GM19324 (cell line): ENCODE measurements around the gene ZSWIM9.
"Not testable (repeated sequence)": the region's sequence is repeated elsewhere in the genome, so short reads cannot be mapped to it uniquely, and the experiment has no call there.

Source experiments
- ATAC-seq: cut with Tn5 transposase; IDR thresholded peaks from one replicate; pipeline ENCODE4 v1.9.1; 2021; ENCODE audit warnings: mild to moderate bottlenecking, moderate library complexity; ENCODE audit not compliant: unreplicated experiment, low FRiP score

ZSWIM9 gene

GRCh38 chr19:48206397-48207093, 36.1 kb downstream of the ZSWIM9 start:
- ATAC-seq: no peak

DNA sequence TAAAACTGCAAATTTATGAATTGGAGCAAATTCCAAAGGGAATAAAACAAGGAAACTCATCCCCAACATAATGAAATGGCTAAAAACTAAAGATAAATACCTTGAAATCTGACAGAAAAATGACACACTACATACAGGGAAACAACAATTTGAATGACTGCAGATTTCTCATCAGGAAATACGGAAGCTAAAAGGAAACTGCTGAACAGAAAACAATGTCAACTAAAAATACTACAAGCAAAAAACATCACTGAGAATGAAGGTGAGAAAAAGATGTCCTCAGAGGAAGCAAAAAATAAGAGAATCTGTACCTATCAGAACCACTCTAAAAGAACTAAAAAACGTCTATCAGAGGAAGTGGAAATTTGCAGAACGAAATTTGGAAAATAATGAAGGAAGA, 39.5 kb downstream of the ZSWIM9 start:
- ATAC-seq: no peak

GRCh38 chr19:48213959-48214358, 43.5 kb downstream of the ZSWIM9 start:
- no peak for ATAC-seq

- no peak for ATAC-seq
Observed at GRCh38 chr19:48216933-48217332, 46.5 kb downstream of the ZSWIM9 start.

DNA sequence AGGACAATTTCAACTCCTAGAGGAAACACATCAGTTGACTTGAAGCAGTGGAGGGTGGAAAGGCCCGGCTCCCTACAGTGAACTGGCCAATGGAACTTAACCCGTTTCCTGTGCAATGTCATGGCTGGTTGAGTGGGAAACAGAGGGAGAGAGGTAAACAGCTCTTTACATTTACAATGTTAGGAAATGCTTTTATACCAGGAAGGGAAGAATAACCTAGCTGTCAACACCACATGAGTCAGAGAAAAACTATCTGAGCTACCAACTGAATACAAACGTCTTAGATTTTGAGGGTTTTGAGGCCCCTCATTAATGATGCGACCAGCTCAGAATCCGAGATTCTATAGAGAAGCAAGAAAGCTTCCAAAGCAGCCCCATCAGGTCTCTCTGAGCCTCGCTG, 48.5 kb downstream of the ZSWIM9 start:
- no peak for ATAC-seq

DNA sequence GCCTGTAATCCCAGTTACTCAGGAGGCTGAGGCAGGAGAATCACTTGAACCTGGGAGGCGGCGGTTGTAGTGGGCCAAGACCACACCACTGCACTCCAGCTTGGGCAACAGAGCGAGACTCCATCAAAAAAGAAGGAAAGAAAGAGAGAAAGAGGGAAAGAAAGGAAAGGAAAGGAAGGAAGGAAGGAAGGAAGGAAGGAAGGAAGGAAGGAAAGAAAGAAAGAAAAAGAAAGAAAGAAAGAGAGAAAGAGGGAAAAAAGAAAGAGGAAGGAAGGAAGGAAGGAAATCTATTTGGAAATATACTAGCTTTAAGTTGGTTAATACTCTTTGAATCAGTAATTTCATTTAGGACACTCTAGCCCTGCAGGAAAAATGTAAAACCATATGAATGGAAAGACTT, 50.3 kb downstream of the ZSWIM9 start:
- ATAC-seq: not testable (repeated sequence)

DNA sequence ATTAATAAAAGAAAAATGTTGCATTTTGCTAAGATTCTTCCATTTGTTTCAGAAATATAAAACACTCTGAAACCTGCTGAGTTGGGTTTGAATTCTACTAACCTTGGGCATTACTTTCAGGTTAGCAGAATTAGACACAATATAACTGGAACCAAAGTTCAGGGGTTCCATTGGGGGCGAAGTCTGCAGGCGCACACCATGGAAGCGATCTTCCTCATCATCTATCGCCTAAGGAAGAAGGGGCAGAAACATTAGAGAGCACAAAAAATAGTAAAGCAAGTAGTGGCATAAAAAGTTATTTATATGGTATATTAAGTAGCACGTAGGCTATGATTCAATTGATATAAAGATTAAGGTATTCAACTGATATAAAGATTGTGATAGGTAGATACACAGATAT, 51.1 kb downstream of the ZSWIM9 start:
- ATAC-seq: no peak

GRCh38 chr19:48230555-48231129, 60.2 kb downstream of the ZSWIM9 start:
- no peak for ATAC-seq

GRCh38 chr19:48237057-48237456, 66.6 kb downstream of the ZSWIM9 start:
- ATAC-seq: no peak

GRCh38 chr19:48239120-48239519, 68.6 kb downstream of the ZSWIM9 start:
- ATAC-seq: no peak

GRCh38 chr19:48239582-48240141, 69.2 kb downstream of the ZSWIM9 start:
- no peak for ATAC-seq

GRCh38 chr19:48241771-48242170, 71.3 kb downstream of the ZSWIM9 start:
- not testable (repeated sequence) for ATAC-seq

DNA sequence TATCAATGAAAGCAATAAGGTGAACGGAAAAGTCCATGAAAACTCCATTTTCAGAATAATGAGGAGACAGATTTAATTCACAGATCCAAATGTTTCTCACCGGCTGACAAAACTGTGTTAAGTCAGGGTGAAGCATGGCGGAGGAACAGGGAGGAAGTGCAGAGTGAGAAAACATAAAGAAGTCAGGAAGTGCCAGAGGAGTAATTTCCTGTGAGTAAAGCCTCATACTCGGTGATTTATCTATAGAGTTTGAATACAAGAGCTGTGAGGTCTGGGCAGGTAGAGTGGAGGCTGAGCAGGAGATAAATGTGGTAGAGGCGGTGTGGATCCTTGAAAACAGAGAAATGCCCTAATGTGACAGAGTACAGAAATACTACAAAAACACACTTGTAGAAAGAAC, 73.8 kb downstream of the ZSWIM9 start:
- no peak for ATAC-seq

DNA sequence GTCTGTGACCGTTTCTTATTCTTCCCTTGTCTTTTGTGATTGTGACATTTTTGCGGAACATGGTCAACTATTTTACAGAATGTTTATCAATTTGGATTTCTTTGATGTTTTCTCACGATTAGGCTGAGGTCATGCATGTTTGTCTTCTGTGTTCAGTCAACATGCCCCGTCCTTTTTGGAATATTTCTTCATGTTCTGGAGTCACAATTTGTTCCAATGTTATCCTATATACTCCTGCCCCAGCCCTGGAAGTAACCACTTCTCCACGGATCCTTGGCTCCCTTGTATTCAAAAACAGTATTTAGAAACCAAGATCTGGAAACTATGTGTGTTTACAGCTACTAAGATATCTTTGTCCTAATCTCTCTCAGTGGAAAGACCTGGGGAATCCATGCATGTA, 75.6 kb downstream of the ZSWIM9 start:
- ATAC-seq: no peak

- ATAC-seq: no peak
Observed at GRCh38 chr19:48247212-48247611, 76.7 kb downstream of the ZSWIM9 start.
